ENCODE data around the gene SS18L1.

SS18L1 gene

DNA sequence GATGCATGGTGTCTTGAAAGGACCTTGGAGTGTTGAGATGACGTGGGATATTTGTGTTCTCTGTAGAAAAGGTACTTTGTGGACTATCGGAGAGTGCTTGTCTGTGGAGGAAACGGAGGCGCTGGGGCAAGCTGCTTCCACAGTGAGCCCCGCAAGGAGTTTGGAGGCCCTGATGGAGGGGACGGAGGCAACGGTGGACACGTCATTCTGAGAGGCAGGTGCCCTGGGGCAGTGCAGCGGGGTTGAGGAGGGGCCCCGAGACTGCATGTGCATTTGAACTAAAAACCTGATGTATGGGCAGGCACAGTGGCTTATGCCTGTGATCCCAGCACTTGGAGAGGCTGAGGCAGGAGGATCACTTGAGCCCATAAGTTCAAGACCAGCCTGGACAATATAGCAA is 52.2 kb downstream of the SS18L1 start:
- no peak for DNase-seq (ENCODE audit: low read depth in 3 of 3)

DNA sequence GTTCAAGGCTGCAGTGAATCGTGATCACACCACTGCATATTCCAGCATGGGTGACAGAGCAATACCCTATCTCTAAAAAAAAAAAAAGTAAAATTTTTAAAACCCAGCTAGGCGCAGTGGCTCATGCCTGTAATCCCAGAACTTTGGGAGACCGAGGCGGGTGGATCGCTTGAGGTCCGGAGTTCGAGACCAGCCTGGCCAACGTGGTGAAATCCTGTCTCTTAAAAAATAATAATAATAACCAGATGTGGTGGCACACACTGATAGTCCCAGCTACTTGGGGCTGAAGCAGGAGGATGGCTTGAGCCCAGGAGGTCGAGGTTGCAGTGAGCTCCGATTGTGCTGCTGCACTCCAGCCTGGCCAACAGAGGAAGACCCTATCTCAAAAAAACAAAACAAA is 52.7 kb downstream of the SS18L1 start:
- no peak for DNase-seq (ENCODE audit: low read depth in 3 of 3)

DNA sequence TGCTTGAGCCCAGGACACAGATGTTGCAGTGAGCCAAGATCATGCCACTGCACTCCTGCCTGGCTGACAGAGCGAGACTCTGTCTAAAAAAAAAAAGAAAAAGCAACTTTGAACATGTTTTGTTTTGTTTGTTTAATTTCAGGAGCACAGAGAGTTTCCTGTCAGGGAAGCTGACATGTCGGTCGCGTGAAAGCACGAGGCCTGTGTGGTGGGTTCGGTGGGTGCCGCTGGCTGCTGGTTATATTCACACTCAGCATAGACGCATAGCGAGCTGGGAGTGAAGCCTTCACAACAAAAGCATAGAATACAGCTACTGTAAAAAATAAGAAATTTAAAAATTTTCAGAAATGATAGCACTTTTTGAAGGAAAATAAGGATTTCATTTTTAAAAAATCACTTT is 53.7 kb downstream of the SS18L1 start:
- DNase-seq (ENCODE audit: low read depth in 3 of 3): no peak

DNA sequence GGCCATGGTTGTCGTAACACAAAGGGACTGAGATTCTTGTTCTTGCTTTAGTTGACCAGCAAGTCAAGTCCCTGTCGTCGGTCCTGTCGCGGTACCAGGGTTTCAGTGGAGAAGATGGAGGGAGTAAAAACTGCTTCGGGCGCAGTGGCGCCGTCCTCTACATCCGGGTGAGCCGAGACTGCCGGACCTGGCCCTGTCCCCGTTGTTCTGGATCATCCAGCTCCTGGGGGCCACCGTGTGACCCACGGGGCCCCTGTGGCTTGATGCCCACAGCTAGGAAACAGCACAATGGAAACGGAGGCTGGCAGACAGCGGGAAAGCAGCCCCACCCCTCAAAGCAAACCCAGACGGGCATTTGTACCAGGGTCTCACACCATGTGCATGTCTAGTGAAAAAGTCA is 54.2 kb downstream of the SS18L1 start:
- no peak for DNase-seq (ENCODE audit: low read depth in 3 of 3)

DNA sequence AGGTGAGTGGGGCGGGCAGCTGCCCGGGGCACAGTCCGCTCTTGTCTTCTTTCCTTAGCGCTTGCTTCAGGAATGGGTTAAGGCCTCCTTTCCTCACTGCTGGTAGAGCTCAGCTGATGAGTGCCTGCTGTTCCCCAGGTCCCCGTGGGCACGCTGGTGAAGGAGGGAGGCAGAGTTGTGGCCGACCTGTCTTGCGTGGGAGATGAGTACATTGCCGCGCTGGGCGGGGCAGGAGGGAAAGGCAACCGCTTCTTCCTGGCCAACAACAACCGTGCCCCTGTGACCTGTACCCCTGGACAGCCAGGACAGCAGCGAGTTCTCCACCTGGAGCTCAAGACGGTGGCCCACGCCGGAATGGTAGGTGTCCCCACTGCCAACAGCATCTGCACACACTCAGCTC is 54.9 kb downstream of the SS18L1 start:
- DNase-seq (ENCODE audit: low read depth in 3 of 3): no peak

DNA sequence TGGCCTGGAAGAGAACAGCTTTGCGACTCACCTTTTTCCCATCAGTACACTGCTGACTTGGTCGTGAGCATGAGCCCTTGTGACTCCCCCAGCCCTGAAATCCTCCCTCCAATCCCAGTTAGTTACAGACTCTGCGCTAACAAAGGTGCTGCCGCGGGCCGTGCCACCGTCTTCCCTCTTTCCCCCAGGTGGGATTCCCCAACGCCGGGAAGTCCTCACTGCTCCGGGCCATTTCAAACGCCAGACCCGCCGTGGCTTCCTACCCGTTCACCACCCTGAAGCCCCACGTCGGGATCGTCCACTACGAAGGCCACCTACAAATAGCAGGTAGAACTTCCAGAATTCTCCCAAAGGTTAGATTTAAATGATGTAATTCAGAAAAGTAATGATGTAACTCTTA is 55.4 kb downstream of the SS18L1 start:
- no peak for DNase-seq (ENCODE audit: low read depth in 3 of 3)

DNA sequence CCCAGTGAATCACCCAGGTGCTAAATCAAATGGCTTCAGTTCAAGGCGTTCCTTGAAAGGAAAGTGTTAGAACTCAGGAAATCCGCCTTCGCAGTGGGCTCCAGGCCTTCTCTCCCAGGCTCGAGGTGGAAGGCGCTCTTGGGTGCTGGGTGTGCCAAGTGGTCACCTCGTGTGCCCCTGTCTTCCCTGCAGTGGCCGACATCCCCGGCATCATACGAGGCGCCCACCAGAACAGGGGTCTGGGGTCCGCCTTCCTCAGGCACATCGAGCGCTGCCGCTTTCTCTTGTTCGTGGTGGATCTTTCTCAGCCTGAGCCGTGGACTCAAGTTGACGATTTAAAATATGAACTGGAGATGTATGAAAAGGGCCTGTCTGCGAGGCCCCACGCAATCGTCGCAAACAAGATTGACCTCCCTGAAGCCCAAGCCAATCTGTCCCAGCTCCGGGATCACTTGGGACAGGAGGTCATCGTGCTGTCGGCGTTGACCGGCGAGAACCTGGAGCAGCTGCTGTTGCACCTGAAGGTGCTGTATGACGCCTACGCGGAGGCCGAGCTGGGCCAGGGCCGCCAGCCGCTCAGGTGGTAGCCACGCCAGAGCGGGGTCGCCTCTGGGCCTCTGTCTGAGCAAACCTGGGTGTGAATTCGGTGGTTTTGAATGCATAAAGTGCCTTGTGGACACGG is 57.1 kb downstream of the SS18L1 start:
- no peak for DNase-seq (ENCODE audit: low read depth in 3 of 3)

DNA sequence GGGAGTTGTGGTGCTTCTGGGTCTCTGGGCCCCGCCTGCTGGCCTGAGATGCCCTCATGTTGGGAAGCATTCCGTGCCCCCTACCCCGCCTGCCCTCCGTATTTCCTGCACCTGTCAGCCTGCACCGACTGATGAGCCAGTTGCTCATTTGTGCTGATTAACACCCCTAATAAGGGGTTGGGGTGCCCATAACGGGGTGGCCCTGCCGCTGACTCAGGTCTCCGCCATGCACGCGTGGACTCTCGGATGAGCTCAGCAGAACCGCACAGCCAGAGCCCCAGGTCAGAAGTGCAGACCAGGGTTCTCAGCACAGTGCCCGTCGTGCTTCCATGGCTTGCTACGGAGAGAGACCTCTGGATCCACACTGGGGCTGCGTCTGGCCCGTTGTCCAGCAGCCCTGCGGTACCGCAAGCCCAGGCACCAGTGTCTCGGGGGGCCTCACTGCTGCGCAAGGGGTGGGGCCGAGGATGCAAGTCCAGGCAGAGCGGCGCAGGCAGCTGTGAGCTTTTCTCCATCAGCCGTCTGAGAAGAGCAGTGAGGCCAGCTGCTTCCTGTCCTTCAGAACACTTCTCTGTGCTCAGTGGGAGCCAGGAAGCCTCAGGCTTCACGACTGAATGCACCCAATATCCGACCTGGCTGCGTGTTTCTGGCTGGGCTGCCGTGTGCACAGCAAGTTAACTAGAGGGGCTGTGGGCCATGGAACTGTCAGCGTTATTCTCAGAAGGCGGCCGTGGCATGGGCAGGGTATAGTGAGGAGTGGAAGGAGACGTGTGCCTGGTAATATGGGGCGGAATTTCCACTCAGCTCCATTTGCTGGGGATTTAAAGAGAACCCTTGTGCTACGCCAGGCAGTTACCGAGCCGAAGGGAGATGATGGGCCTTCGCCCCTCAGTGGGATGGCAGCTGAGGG is 57.9 kb downstream of the SS18L1 start:
- no peak for DNase-seq (ENCODE audit: low read depth in 3 of 3)

DNA sequence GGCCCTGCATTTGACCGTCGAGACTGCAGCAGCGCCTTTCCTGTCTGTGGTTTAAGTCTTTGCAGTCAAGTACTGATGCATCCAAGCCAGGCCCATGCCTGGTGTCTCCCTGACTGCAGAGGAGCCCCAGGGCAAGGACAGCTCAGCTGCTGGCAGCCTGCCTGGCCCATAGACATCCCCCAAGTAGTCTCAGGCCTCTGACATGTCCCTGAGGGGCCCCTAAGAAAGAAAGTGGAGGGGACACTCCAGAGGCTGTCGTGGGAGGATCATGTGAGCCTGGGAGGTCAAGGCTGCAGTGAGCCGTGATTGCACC is 58.5 kb downstream of the SS18L1 start:
- no peak for DNase-seq (ENCODE audit: low read depth in 3 of 3)

DNA sequence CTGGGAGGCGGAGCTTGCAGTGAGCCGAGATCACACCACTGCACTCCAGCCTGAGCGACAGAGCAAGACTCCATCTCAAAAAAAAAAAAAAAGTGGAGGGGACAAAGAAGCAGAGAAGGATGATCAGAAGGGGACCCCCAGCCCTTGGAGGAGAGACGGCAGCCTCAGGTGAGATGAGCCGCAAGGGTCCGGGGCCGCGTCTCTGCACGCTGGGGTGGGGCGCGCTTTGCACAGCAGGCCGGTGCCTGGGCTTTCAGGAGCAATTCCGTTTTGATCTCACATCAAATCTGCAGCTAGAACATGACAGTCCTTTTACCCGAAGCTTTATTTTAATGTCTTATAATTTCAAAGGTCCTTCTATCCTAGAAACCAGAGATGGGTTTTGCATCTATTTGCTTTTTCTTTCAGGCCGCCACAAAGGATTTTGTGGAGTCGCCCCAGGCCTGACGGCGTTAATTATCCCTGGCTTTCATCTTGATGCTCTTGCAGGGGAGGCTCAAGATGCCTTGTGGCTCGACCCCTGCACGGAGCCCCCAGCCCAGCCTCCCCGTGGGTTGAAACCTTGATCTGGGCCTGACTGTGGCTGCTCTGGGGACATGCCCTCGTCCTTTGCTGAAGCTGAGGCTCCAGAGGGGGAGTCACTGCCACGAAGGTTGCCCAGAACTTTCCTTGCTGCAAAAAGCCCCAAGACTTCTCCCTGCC is 59.3 kb downstream of the SS18L1 start:
- DNase-seq (ENCODE audit: low read depth in 3 of 3): no peak

DNA sequence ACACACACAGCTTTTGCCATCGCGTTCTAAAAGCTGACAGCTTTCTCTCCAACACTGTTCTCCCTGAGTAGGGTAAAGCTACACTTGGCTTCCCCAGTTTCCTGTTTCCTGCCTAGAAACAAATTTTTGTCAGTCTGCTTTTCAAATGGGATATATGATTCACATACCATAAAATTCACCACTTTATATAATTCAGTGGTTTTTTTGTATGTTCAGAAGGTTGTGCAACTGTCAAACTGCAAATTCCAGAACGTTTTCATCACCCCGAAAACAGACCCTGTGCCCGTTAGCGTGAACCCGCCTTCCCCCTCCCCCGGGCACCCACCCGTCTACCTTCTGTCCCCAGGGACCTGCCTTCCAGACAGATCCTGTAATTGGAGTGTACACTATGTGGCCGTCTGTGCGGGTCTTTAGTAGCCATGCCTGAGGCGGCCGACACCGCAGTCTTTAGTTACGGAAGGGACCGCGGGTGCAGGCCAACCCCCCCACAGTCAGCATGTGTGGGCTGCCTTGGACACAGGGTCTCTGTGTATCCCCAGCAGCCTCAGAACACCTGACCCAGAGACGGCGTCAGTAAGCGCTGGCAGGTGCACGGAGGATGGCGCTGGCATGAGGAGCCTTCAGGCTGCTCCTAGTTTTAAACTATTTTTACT is 59.9 kb downstream of the SS18L1 start:
- DNase-seq (ENCODE audit: low read depth in 3 of 3): no peak

DNA sequence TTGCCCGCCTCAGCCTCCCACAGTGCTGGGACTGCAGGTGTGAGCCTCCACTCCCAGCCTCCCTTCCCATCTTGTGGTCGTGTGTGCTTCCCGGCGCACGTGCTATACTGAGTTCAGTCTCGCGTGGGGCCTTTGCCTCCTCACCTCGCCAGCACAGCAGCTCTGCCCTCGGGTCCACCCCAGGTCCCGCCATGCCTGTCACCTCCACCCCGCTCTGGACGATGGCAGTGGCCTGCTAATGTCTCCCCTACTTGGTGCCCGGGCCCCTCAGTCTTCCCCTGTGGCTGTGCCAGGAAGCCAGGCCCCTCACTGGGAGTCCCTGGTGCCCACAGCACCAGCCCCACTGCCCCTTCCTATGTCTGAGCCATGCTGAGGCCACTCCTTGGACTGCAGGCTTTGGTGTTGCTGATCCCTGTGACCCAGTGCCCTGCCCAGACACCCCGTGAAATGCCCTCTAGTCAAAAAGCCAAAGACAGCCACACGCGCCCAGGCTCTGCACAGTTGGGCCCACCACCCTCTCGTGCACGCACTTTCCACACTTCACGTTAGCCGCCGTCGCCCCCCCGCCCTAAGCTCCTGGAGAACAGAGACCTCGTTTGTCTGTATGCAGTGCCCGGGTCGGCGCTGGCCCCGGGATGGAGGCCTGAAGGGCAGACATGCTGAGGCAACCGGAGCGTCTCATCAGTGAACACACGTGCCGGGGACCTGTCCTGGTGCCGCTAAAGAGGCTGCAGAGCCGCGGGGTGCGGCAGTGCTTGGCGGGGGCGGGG is 62.2 kb downstream of the SS18L1 start:
- no peak for DNase-seq (ENCODE audit: low read depth in 3 of 3)

DNA sequence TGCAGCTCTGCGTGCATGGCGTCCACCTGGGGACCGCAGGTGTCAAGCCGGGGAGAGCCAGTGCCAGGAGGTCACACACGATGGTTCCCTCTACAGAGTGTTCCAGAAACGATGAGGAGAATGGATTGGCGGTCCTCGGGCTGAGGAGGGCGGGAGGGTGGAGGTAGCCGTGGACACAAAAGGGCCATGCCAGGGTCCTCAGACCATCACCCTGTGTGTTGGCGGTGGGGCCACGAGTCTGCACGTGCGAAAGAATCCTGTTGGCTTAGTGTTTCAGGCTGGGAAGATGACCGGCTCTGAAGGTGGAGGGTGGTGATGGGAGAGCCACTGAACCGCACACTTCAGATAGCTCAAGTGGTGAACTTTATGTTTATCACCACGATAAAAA is 62.8 kb downstream of the SS18L1 start:
- no peak for DNase-seq (ENCODE audit: low read depth in 3 of 3)

DNA sequence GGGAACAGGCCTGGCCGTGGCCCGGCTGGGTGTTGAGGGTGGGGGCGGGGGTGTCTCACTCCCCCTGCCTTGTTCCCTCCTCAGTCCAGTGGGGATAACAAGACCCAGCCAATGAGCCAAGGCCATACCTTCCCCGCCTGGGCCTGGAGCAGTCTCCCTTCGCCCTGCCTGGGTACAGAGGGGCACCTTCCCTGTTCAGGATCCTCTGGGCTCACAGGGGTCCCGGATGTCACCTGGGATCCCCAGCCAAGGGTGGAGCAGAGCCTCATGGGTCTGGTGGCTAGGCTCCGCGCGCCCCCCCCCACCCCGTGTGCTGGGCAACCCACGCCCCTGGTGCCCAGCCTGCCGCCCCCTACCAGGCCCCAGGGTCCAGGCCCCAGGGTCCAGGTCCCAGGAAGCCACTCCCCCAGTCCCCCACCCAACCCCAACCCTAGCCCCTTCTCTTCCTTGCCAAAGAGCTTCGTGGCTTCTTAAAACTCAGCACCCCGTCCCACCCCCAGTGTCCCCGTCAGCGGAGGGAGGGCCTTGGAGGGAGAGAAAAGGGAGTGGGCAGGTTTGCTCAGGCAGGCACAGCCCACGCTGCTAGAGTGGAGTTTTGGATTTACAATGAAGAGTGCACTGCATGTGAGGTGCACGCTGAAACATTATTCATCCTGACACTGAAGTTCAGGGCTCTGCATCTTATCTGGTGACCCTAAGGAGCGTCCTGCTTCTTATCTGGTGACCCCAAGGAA is 64.7 kb downstream of the SS18L1 start:
- no peak for DNase-seq (ENCODE audit: low read depth in 3 of 3)

DNA sequence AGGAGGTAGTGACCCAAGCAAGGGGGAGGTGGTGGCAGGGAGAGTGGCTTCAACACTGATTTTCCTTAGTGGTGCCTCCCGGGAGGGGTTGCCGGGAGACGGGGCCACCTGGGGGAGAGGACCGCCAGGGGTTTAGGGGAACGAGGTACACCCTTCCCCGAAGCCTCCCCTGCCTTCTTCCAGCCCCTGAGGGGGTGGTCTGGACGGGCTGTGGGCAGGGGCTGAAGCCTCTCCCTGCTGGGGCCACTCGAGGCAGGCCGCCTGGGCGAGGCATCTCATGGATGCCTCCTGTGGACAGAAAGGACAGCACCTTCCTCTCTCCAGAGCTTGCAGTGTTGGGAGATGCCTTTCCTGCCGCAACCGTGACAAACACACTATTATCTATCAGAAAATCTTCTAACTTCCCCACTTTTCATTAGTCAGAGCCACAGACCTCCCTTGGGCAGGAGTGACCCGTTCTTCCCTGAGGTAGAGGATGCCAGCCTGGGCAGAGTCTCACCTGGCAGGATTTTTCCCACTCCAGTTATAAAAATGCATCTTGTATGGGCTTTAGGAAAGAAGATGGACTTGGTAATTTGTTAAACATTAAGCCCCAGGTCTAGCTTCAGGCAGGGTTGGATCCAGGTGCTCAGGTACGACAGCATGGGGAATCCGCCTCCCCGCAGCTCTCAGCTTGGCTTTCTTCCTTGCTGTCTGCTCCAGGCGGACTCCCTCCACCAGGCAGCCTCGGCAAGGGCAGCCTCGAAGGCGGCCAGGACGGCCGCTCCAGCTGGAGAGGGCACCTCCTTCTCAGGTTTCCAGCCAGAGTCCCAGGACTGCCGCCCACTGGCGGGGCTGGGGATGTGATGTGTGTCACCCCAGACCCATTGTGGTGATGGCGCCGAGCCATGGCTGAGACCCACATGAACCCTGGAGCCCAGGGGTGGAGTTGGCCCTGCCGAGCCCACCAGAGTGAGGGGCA is 65.5 kb downstream of the SS18L1 start:
- no peak for DNase-seq (ENCODE audit: low read depth in 3 of 3)

DNA sequence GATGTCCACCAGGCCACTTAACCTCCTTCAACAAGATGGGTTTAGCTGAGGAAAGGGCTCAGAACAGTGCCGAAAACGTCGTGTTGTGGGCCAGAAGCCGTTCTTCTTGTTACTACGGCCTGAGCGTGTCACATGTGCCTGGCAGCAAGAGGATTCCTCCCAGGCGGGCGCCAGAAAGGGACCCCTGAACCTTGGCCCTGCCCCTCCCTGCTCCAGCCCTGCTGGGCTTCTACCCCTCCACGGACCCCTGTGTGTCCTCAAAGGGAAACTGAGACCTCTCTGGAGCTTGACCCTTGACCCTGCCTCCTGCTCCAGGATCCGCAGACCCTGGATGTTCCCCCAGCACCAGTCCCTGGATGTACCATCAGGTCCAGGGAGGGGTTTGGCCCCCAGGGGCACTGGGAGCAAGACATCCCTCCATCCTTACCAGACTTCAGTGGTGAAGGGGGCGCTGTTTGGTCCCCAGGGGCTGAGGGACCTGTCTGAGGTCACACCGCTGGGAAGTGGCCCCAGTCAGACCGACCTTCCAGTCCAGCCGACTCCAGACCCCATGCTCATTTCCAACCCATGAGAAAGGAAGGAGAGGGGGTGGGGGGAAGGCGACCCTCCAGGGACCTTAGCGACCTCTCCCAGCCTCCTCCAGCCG is 66.4 kb downstream of the SS18L1 start:
- no peak for DNase-seq (ENCODE audit: low read depth in 3 of 3)

DNA sequence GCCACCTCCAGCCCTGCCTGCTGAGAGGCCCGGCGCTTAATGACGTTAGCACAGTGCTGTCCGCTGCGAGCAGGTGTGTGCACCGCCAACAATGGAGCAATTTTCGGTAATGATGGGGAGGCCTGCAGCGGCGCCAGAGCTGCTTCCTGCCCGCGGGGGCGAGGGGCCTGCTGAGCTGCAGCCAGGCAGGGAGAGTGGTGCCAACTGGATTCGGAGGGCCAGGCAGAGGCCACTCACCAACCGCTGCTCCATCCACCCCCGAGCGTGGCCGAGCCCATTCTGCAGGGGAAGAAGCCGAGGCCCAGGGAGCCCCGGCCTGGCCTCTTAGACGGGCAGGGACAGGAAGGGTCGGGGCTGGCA is 66.9 kb downstream of the SS18L1 start:
- DNase-seq (ENCODE audit: low read depth in 3 of 3): no peak

DNA sequence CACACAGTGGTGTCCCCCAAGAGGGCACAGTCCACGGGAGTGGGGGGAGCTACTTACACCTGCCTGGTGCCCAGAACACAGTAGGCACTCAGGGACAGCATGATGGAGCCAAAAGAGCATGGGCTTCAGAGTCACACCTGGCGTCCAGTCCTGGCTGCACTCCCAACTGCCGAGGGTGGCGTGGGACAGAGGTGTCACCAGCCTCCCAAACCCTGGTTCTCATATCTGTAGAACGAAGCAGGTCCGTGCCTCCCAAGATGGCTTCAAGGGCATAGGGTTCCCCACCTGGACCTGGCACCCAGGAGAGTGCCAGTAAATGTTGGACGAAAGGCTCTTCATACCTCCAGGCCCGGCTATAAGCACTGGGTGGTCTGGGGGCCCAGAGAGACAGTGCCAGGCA is 67.6 kb downstream of the SS18L1 start:
- DNase-seq (ENCODE audit: low read depth in 3 of 3): no peak

DNA sequence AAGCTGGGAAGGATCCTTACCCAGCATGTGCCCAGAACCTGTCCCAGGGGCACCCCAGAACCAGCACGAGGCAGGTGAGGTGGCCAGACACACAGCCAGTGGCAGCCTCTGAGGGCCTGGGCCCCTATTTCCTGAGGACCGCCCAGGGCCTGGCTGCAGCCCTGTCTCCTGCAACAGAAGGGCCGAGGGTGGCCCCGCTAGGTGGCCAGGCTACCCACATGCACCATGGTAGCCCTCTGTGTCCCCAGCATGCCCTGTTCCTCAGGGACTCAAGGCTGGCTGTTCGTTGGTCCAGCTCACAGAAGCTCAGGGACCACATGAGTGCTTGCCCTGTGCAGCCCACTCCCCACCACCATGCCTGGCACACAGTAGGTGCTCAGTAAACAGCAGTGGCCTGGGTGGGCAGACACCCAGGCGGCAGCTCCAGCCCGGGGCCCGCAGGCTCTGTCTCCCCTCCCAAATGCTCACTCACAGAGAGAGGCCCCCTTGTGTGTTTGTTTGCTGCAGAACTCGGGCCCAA is 68.3 kb downstream of the SS18L1 start:
- DNase-seq (ENCODE audit: low read depth in 3 of 3): no peak
